ENCODE data around the gene RHOBTB3.

- TF ChIP-seq CTCF (conservative IDR thresholded peaks at IDR 0.05; ENCODE audit: low read length) (no peak), EZH2phosphoT487 (IDR thresholded peaks at IDR 0.05; ENCODE audit: borderline replicate concordance) (no peak)
Observed at GRCh38 chr5:95690333-95690732, 40.8 kb upstream of the RHOBTB3 start.
